Coronary artery (tissue), 2 donors: ENCODE measurements around the gene PIN1.
"Not testable (repeated sequence)": the region's sequence is repeated elsewhere in the genome, so short reads cannot be mapped to it uniquely, and the experiment has no call there.

Experiments
- DNase-seq: peaks from one replicate; pipeline ENCODE4 v3.0.0-alpha.2; 2017; ENCODE audit warnings: low spot score
- H3K27ac ChIP-seq, 2 donors: fragments of 200-600 bp; sonication (generic); one replicate each; pipeline ENCODE4 v1.5.1; 2016 to 2019
- H3K4me3 ChIP-seq: fragments of 200-600 bp; sonication (generic); 2 replicates; pipeline ENCODE4 v1.5.1; 2016; ENCODE audit warnings: mild to moderate bottlenecking, moderate library complexity
- TF ChIP-seq, protein P1 (sequence below): fragments of 200-600 bp; sonication (generic); IDR thresholded peaks from one replicate; pipeline ENCODE4 v1.5.1; 2019; ENCODE audit warnings: antibody characterized with exemption

PIN1 gene

DNA sequence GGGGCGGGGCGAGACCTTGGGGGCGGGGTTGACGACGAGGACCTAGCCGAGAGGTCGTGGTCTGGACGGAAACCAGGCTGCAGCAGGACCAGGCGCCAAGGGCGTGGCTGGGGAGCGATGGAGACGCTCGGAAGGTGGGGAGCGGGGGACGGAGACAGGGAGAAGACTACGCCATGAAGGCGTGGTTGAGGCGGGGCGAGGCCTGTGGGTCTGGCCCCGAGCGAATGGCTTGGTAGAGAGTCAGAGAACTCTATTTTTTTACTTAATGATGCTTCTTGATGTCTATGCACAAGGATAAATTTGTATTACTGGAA, 15.6 kb upstream of the PIN1 start:
- TF ChIP-seq, protein P1, sequence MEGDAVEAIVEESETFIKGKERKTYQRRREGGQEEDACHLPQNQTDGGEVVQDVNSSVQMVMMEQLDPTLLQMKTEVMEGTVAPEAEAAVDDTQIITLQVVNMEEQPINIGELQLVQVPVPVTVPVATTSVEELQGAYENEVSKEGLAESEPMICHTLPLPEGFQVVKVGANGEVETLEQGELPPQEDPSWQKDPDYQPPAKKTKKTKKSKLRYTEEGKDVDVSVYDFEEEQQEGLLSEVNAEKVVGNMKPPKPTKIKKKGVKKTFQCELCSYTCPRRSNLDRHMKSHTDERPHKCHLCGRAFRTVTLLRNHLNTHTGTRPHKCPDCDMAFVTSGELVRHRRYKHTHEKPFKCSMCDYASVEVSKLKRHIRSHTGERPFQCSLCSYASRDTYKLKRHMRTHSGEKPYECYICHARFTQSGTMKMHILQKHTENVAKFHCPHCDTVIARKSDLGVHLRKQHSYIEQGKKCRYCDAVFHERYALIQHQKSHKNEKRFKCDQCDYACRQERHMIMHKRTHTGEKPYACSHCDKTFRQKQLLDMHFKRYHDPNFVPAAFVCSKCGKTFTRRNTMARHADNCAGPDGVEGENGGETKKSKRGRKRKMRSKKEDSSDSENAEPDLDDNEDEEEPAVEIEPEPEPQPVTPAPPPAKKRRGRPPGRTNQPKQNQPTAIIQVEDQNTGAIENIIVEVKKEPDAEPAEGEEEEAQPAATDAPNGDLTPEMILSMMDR = no peak
- peak overlapping the region in 1 of 2 donors; percentile 99 for H3K27ac ChIP-seq
- DNase-seq = no peak
- peak overlapping the region; percentile 100 for H3K4me3 ChIP-seq

DNA sequence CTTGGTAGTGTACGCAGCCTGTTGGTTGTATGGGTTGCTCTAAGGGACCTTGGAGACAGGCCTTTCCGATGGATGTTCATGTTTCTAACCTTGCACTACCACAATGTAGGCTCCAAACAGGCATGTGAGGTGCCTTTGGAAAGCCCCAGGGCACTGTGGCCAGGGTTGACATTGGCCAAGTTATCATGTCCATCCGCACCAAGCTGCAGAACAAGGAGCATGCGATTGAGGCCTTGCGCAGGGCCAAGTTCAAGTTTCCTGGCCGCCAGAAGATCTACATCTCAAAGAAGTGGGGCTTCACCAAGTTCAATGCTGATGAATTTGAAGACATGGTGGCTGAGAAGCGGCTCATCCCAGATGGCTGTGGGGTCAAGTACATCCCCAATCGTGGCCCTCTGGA, 15.1 kb upstream of the PIN1 start:
- not testable (repeated sequence) for DNase-seq
- peak overlapping the region; percentile 100 for H3K4me3 ChIP-seq
- peak overlapping the region in 1 of 2 donors; percentile 99 for H3K27ac ChIP-seq

DNA sequence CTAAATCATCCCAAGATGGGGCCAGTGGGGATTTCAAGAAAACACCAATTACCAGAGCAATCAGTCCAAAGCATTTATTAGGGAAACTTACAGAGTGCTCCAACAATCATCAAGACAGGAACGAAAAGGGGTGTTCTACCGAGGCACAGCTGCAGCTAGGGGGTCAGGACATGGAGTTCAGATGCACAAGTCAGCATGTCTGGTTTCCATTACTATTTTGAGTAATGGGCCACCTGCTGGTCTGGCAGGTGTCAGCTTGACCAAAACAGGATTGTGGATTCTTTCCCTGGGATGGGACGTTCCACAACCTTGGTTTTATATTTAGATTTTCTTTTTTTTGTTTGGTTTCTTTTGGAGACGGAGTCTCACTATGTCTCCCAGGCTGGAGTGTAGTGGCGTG, 11.3 kb upstream of the PIN1 start:
- DNase-seq = no peak
- TF ChIP-seq, protein P1 = no peak
- Histone ChIP-seq H3K27ac (no peak overlapping the region), H3K4me3 (no peak overlapping the region)

DNA sequence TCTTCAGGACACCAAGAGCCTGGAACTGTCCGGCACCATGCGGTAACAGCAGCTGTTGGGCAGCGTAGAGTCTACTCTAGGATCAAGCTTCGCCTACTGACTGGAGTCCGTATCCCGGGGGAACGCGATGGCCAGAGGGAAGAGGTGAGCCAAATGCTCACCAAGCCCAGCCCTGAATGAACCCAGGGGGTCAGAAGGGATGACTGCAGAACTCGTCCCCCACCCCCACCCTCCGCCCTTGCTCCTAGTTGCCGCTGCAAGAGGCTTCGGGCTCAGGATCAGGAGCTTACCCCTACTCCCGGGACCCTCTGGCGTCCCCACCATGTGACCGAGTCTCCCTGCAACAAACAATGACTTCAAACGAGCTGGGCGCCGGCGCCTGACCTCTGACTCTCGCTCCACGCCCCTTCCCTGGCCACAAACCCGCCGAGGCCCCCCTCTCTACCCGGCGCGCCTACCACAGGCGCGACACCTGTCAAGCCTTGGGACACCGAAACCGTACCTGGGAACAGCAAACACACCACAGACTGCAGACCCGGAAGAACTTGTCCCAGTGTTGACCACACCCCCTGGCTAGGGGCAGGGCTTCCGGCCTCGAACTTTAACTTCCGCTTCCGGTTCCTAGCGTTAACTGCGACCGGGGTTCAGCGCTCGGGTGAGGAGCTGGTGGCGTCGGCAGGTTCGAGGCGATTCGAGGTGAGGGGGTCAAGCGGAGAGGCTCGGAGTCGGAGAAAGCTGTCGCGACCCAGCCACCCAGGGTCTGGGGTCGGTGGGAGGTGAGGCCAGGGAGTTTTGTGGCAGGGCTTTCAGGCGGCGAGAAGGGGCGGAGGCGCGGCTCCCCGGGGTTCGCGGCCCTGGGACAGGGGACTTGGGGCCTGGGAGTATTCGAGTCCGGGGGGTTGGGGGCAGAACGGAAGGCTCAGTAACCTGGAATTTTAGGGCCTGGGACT, 7.6 kb upstream of the PIN1 start, which contains the start of gene UBL5:
UBL5 (plus strand) TSS at position 630 of the 950 bp plus-strand sequence. CDS start 420 bp downstream, outside the sequence.
- DNase-seq = peak; percentile 91
- H3K4me3 ChIP-seq = peak within 1 kb of the TSS; percentile 96
- TF ChIP-seq, protein P1 = no peak
- peak within 1 kb of the TSS; percentile 66 to 85 for H3K27ac ChIP-seq

DNA sequence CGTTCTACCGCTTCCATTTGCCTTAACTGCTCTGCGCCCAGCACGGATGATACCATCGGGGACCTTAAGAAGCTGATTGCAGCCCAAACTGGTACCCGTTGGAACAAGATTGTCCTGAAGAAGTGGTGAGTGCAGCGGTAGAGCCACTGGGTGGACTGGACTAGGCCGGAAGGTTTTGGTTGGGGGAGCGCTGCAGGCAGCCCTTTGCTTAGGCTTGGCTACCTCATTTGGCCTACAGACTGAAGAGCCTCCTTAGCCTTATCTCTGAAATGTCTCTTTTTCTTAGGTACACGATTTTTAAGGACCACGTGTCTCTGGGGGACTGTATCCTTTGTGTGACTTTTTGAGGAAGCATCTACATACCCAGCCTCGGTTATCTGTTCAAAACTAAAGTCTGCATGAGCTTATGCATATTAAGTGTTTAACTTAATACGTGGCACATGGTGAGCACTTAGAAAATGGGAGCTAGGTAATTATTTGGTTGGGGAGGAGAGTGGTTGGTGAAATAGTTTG, 6.5 kb upstream of the PIN1 start:
- H3K27ac ChIP-seq = no peak overlapping the region
- TF ChIP-seq, protein P1 = no peak
- peak overlapping the region; percentile 96 for H3K4me3 ChIP-seq
- DNase-seq = no peak

DNA sequence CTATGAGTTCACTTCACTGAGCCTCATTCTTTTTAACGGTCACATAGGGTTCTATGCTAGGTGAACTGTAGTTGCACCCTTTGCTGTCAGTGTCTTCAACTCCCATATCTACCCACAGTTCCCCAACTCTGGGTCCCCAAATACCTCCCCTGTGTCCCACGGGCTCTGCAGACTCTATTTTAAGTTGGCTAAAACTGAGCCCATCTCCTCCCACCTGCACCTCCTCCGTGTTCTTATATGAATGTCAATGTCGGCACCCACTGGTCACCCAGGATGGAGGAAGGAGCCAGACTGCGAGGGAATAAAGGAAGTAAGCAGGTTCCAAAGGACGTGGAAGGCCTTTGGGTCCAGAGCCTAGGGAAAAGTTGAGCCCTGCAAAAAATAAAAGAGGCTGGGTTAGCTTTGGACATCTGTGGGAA, 802 bp upstream of the PIN1 start:
- TF ChIP-seq, protein P1 = no peak
- DNase-seq = no peak
- H3K27ac ChIP-seq = peak overlapping the region in 1 of 2 donors; percentile 84
- H3K4me3 ChIP-seq = peak overlapping the region; percentile 98

DNA sequence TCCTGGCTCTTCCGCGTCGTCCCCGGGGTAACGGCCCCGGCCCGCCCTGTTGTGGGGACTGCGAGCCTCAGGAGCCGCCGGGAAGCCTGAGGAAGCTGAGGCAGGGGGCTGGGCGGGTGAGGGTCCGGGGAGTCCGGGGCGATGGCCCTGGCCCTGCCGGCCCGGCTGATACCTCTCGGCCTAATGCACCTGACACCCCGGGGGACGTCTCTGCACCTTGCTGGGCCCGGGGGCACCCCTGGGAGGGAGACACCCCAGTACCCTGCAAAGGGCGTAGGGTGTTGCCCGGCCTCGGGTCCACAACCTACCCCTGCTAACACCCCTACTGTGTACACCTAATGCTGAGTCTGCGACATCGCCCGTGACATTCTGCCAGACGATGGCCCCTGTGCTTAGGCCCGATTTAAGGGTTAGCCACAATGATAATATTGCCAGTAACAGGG, 410 bp downstream of the PIN1 start:
- H3K27ac ChIP-seq = peak overlapping the region; percentile 58 to 85
- peak overlapping the region; percentile 98 for H3K4me3 ChIP-seq
- TF ChIP-seq, protein P1 = no peak
- no peak for DNase-seq
